ENCODE results near the gene PRKCE. TPM values are rescaled to one million over a fixed set of nuclear protein-coding genes. Genes with fewer than 3 reads are reported as not detected.

The PRKCE gene
- polyA plus RNA-seq, 1 of the 3 experiments (the other 2 are of a cell fraction): 16.3 TPM

DNA sequence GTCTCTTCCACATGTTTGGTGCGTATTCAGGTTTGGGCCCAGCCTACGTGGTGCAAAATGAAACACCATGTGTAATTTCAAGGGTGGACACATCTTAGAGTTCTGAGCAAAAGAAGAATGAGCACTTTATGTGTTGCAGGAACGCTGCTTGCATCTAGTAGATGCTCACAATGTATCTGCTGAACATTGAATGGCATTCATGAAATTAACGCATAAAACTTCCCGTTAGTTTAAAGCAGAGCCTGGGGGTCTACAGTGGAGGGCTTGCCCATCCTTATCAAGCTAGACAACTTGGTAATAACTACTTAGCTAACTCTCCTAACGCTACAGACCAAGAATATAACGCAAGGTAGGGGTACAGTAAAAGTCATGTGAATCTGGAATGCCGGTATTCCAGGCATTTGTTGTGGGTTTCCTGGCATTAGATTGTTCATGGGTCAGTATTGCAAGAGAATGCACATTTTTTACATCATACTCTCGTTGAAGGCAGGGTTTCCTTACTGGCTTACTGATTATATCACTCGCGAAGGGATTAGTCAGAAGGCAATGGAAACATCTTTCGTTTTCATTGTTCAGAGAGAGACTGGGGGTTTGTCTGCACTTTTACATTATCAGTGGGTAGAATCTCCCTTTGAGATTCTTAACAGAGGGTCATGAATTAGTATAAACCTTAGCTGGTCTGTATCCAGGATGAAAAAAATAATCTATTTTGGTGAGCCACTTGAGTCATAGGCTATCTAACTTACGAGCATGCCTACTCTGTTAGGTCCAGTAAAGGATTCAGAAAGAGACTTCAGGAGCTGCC is 416.2 kb downstream of the PRKCE start (continued):
- TF ChIP-seq, protein P1, sequence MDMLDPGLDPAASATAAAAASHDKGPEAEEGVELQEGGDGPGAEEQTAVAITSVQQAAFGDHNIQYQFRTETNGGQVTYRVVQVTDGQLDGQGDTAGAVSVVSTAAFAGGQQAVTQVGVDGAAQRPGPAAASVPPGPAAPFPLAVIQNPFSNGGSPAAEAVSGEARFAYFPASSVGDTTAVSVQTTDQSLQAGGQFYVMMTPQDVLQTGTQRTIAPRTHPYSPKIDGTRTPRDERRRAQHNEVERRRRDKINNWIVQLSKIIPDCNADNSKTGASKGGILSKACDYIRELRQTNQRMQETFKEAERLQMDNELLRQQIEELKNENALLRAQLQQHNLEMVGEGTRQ (IDR thresholded peaks at IDR 0.05; ENCODE audit: borderline replicate concordance, low read depth, low read length): no peak
- TF ChIP-seq, protein P2, sequence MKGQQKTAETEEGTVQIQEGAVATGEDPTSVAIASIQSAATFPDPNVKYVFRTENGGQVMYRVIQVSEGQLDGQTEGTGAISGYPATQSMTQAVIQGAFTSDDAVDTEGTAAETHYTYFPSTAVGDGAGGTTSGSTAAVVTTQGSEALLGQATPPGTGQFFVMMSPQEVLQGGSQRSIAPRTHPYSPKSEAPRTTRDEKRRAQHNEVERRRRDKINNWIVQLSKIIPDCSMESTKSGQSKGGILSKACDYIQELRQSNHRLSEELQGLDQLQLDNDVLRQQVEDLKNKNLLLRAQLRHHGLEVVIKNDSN (IDR thresholded peaks at IDR 0.05; ENCODE audit: borderline replicate concordance, low read depth): peak; percentile 68
- TF ChIP-seq TEAD4 (IDR thresholded peaks at IDR 0.05; ENCODE audit: borderline replicate concordance, insufficient read depth) (peak; percentile 100), ZBTB33 (IDR thresholded peaks at IDR 0.05; ENCODE audit: borderline replicate concordance, low read depth) (peak; percentile 92), NFIC (IDR thresholded peaks at IDR 0.05; ENCODE audit: borderline replicate concordance) (peak; percentile 96), FOXJ3 (CRISPR knock-in tag; IDR thresholded peaks at IDR 0.05) (no peak), SMC3 (IDR thresholded peaks at IDR 0.05; ENCODE audit: low read depth, low read length) (peak; percentile 3; the same call in 1 of the 2 replicates), TCF12 (IDR thresholded peaks at IDR 0.05) (peak; percentile 98), ELF1 (IDR thresholded peaks at IDR 0.05) (peak; percentile 73), RCOR1 (IDR thresholded peaks at IDR 0.05; ENCODE audit: low read length) (no peak), RXRA (IDR thresholded peaks at IDR 0.05; ENCODE audit: borderline replicate concordance, low read depth) (peak; percentile 100), MXI1 (IDR thresholded peaks at IDR 0.05; ENCODE audit: low read depth, low read length) (no peak), EZH2phosphoT487 (IDR thresholded peaks at IDR 0.05; ENCODE audit: borderline replicate concordance, low read depth) (no peak), SIN3A (IDR thresholded peaks at IDR 0.05; ENCODE audit: borderline replicate concordance, low read depth, low read length) (peak; percentile 82; the same call in 1 of the 2 replicates), GABPA (IDR thresholded peaks at IDR 0.05; ENCODE audit: low read depth) (peak; percentile 37), JUND (IDR thresholded peaks at IDR 0.05) (peak; percentile 99), EP300 (IDR thresholded peaks at IDR 0.05; ENCODE audit: borderline replicate concordance in 1 of 2, low read depth in 1 of 2, low read length in 1 of 2) (peak; percentile 54 to 99), NRF1 (IDR thresholded peaks at IDR 0.05; ENCODE audit: low read depth, low read length) (no peak)
- TF ChIP-seq, protein P3, sequence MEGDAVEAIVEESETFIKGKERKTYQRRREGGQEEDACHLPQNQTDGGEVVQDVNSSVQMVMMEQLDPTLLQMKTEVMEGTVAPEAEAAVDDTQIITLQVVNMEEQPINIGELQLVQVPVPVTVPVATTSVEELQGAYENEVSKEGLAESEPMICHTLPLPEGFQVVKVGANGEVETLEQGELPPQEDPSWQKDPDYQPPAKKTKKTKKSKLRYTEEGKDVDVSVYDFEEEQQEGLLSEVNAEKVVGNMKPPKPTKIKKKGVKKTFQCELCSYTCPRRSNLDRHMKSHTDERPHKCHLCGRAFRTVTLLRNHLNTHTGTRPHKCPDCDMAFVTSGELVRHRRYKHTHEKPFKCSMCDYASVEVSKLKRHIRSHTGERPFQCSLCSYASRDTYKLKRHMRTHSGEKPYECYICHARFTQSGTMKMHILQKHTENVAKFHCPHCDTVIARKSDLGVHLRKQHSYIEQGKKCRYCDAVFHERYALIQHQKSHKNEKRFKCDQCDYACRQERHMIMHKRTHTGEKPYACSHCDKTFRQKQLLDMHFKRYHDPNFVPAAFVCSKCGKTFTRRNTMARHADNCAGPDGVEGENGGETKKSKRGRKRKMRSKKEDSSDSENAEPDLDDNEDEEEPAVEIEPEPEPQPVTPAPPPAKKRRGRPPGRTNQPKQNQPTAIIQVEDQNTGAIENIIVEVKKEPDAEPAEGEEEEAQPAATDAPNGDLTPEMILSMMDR (IDR thresholded peaks at IDR 0.05): no peak
- TF ChIP-seq, protein P4, sequence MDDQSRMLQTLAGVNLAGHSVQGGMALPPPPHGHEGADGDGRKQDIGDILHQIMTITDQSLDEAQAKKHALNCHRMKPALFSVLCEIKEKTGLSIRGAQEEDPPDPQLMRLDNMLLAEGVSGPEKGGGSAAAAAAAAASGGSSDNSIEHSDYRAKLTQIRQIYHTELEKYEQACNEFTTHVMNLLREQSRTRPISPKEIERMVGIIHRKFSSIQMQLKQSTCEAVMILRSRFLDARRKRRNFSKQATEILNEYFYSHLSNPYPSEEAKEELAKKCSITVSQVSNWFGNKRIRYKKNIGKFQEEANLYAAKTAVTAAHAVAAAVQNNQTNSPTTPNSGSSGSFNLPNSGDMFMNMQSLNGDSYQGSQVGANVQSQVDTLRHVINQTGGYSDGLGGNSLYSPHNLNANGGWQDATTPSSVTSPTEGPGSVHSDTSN (IDR thresholded peaks at IDR 0.05): peak; percentile 92
- TF ChIP-seq, protein P5, sequence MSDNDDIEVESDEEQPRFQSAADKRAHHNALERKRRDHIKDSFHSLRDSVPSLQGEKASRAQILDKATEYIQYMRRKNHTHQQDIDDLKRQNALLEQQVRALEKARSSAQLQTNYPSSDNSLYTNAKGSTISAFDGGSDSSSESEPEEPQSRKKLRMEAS (IDR thresholded peaks at IDR 0.05; ENCODE audit: low read depth): peak; percentile 90
- TF ChIP-seq, protein P6, sequence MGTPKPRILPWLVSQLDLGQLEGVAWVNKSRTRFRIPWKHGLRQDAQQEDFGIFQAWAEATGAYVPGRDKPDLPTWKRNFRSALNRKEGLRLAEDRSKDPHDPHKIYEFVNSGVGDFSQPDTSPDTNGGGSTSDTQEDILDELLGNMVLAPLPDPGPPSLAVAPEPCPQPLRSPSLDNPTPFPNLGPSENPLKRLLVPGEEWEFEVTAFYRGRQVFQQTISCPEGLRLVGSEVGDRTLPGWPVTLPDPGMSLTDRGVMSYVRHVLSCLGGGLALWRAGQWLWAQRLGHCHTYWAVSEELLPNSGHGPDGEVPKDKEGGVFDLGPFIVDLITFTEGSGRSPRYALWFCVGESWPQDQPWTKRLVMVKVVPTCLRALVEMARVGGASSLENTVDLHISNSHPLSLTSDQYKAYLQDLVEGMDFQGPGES (IDR thresholded peaks at IDR 0.05; ENCODE audit: low read depth, low read length): no peak

Data from SK-N-SH (cell line).